Measurements from ENCODE around the gene RIMBP2.

The RIMBP2 gene

DNA sequence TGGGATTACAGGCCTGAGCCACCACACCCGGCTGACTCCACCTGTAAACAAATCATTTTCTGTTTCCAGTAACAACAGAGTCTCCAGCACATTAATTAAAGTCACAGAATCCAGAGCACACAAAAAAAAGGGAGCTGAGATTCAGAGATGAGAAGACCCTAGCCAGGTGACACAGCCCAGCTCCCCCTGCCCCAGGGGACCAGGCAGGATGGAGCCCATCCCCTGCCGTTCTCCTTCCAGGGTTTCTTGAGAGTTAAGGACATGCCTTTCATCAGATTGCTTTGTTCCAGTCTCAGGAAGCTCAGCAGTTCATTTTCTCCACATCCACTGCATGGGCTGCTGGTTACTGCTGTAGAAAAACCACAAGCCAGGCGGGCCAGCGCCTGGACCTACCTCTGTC, 81.2 kb downstream of the RIMBP2 start:
- DNase-seq = no peak

DNA sequence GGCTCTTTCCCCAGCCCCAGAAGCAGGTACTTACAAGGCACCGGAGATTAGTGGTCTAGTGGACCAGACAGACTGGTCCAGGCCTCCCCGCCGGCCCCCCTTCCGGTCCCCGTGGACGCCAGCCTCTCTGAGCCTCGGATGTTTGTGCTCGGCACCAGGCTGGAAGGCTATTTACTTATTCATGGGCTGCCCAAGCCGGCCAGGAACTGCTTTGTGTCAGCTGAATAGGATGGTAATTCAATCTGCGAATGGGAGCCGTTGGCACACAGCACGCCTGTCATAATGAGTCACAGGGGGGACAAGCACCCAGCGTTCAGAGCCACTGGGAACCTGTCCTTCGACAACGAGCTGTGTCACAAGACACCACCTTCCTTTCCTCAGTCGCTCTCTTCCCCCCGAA, 82.3 kb downstream of the RIMBP2 start:
- peak in 47 of 56 donors; percentile 3 to 78 (median 45) for DNase-seq

DNA sequence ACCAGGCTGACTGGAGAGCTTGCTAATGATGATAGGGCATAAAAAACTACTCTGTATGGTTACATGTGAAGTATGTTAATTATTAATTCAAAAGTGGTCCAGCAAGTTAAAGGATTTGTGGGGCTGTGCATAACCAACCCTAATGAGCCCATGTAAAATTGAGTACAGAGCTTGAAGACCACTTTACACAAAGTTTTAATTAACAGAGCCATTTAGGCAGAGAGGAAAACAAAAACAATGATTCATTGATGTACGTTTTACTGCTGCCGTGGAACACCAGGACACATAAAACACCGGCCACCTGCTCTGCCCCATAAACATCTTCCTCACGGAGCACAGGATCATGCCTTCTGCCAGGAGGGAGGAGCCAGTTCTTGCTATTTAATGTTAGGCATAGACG, 83.5 kb downstream of the RIMBP2 start:
- DNase-seq = no peak

DNA sequence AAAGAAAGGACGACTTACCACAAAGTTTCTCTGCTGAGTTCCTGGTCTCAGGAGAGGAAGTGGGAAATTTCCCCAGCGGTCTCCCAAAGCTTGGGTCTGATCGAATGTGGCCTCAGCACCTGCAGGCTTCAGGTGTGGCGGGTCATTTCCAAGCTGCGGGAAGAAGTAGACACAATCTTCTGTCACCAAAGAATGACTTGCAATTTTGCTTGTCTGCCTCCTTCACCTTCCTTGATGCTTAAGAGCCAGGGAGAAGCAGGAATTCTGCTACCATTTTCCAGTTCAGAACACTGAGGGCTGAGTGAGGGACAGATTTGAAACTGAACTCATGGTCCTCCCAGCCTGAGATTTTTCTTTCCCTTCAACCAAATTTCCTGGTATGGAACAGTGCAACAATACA, 87.8 kb downstream of the RIMBP2 start:
- DNase-seq = no peak

DNA sequence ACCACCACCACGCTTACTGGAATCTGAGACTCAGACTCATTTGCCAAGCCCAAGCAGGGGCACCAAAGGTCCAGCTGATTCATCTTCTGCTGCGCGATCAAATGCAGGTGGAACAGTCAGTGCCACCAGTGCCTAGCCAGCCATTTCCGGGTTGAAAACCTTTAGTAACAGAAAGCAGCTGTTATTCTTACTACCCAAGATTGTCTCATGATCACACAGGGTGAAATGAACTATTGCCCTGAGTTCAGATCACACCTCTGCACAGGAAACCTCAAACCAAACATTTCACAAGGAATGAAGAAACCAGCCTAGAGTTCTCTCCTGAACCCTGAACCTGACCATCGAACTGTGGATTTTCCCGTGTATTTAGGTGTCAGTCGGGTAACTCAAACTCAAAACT, 88.9 kb downstream of the RIMBP2 start:
- no peak for DNase-seq

DNA sequence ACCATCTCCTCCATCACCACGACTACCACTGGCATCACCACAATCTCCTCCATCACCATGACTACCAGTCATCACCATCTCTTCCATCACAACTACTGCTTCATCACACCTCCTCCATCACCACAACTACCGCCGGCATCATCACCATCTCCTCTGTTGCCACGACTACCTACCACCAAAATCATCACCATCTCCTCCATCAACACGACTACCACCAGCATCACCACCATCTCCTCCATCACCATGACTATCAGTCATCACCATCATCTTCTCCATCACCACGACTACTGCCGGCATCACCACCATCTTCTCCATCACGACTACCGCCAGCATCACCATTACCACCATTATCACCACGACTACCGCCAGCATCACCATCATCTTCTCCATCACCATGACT, 89.5 kb downstream of the RIMBP2 start:
- no peak for DNase-seq

DNA sequence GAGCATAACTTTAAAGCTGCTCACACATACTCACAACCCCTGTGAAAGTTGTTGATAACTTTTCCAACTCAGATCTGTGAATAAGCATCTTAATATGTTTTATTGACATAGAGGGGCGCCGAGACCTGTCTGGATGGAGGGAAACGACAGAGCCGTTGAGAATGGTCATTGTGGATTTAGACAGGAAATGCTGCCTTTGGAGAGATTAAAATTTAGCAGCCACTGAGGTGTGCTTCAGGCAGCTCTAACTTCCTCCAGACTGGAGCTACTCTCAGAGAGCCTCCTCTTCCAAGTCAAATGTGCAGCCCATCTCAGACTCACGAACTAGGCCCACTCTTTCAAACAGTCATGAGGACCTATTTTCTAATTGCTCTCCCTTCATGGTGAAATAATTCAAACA, 90.9 kb downstream of the RIMBP2 start:
- DNase-seq = no peak

DNA sequence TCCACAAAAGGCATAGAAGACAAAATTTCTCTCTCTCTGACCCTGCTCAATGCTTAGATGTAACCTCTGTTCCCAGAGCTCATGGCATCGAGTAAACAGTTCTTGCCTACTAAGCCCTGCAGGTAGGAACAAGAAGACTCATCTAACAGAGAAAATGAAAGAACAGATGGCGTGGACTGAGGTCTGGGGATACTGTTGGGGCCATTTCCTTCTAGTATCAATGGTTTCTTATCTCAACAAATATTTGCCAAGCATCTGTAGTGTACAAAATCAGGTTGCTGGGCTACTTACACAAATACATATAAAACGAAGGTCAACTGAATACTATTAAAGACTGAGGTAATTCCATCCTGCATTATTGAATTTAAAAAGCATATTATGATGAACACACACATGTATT, 93.3 kb downstream of the RIMBP2 start:
- no peak for DNase-seq

DNA sequence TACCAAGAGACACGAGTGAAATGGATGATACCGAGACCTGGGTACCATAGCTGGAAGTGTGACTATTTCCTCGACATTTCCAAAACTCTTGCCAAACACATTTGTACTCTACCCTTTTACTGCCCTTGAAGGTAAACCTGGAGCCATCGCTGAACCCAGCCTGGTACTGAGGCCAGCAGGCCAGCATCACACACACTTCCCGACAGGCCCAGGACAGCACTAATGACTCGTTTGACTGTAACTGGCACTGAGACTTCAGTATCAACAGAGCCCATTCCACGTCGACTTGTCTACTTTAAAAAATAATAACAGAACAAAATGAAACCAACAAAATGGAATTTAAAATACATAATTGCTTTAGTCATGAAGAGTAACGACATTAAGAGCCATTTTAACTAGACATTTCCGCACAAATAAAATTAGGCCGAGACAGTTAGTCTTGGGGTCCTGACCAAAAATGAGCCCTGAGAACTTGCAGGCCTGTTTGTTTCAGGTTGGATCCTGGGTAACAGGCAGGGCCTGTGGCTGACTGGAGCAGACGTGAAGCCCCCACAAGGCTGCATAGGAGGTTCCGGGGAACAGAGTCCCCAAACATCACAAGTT, 94.3 kb downstream of the RIMBP2 start:
- no peak for DNase-seq

DNA sequence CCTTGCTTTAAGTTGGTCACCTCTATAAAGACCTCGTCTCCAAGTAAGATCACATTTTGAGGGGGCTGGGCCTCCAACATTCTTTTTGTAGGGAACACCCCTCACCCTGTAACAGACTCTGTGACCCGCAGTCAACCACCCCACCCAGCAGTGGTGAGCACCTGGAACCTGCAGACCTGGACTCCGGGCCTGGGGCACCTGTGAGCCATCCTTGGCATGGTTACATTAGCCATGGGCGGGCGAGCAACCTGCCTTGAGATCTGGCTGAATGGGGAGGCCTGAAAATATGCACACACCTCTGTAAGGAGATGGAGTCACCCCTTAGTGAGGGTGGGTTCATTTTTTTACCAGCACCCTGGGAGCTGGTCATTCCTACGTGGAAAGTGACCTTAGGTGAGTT, 95.3 kb downstream of the RIMBP2 start:
- DNase-seq = no peak

DNA sequence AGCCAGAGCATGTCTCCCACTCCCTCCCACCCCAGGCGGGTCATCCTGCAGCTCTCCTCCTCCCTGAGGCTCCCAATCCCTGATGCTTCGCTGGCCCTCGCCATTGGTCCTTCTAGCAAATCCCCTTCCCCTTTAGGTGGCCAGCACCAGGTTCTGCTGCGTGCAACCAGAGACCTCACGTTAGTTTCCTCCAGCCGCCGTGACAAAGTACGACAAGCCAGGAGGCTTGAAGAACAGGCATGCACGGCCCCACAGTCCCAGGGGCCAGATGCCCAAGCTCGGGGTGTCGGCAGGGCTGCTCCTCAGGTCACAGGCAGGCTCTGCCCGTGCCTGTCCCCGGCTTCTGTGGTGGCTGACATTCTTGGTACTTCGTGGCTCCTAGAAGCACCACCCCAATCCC, 95.8 kb downstream of the RIMBP2 start:
- DNase-seq = no peak

DNA sequence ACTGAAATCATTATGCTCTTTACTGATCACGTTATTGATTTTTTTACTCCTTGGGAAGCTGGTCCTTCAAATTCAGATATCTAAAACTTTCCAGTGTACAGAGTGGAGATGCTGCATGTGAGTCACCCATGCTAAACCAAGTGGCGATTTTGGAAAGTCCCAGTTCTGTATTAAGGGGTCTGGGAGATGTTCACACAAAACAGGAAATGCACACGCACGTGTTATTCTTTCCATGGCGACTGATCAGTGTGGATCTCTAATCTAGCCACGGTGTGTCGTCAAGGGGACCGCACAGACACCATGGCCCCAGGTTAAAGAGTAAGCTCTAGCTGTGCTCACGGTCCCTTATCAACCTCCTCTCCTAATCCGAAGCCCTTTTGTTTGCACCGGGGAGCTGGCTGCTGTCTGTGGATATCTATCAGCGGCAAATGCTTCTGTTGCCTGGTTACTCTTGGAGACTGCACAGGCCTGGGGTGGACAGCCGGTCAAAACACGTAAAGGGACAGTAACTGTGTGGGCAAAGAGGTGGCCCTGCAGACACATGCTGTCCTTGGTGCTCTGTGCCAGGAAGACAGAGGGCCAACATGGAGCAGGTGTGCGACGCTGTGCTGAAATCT, 96.6 kb downstream of the RIMBP2 start:
- DNase-seq = no peak

DNA sequence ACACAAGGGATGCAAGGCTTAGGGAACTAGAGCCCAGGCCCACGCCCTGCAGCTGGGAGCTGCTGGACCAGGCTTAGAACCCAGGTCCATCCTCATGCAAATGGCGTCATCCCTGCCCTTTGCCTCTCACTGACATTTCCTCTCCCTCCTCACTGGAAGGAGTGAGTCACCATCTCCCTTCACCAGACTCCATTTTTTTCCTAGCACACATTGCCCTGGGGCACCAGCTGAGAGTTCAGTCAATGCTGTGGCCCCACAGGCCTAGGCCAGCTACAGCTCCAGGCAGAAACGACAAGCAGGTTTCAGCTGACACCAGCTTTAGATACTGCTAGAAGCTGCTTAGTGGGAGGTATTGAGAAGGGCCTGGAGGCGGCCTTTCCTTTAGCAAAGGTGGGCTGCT, 98.9 kb downstream of the RIMBP2 start:
- DNase-seq = no peak

DNA sequence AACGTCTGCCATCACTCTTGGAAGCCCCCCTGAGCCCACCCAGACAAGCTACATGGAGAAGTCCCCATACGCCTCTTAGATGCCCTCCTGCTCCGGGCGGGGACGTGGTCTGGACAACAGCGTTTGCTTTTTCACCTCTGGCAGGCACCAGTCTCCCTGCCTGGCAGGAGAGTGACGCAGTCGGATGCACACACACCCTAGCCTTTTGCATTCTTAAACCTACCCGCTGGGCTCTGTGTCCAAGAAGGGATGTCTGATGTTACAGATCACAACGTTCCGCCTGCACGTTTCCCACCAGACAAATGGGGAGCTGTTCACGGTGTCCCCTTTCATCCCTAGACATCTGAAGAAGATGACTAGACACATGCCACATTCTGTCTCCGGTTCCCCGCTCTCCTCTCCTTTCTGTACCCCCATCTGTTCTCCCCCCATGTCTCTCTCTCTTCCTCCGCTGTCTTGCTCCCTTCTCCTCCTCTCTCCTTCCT, 100.2 kb downstream of the RIMBP2 start:
- DNase-seq = no peak

DNA sequence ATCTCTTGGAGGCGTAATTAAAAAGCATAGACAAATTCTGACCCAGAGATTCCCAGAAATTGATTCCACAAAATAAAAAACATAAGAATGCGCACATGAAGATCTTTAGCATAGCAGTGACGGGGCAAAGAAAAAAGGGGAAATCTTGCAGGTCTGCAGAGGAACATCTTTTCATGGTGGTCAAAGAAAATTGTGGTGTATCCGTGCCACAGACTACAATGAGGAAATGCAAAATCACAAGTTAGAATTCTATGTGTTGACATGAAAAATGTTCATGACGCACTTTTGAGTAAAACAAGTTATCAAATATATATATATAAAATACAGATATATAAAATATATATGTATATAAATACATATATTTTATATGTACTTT, 101.6 kb downstream of the RIMBP2 start:
- DNase-seq = no peak

DNA sequence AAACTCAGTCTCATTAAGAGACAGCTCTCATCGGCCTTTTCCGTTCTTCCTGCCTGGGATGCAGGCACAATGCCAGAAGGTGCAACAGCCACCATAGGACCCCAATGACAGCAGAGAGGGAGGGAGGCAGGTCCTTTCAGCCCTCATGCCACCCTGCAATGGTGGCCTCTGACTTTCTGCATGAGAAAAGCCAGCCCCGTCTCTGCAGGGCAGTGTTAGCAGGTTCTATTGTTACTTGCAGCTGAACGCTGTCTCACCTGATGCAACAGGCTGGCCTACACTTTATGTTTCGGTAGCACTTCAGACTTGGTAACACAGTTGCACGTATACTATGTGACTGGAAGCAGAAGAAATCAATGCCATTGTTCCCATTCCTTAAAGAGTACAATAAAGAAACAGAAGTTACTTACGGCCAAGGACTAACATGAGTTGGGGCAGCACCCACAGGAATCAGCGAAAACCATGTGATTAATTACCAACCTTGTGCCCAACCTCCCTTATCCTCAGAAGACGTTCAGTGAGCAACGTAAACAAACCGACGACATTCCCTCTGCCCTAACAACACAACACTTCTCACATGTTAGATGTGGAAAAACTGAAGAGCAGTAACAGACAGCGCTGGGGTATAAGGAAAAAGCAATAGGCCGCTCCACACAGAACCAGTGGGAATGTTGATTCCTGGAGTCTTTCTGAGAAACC, 102.1 kb downstream of the RIMBP2 start:
- no peak for DNase-seq

DNA sequence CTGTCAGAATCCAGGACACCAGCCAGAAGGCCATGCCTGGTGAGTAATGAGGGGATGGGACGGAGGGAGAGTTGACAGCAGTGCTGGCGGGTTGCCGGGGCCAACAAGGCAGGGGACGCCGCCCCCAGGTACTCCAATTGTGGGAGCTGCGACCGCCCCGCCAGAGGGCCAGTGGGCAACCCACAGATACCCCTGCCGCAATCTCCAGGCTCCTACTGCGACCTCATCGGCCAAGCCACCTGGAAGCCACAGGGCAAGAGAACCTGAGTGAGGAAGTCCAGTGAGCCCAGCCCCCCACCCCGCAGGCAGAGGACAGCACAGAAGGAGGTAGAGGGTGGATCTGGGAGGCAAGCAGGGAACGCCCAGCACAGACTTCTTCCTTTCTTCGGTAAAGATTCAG, 103.0 kb downstream of the RIMBP2 start:
- DNase-seq = no peak

DNA sequence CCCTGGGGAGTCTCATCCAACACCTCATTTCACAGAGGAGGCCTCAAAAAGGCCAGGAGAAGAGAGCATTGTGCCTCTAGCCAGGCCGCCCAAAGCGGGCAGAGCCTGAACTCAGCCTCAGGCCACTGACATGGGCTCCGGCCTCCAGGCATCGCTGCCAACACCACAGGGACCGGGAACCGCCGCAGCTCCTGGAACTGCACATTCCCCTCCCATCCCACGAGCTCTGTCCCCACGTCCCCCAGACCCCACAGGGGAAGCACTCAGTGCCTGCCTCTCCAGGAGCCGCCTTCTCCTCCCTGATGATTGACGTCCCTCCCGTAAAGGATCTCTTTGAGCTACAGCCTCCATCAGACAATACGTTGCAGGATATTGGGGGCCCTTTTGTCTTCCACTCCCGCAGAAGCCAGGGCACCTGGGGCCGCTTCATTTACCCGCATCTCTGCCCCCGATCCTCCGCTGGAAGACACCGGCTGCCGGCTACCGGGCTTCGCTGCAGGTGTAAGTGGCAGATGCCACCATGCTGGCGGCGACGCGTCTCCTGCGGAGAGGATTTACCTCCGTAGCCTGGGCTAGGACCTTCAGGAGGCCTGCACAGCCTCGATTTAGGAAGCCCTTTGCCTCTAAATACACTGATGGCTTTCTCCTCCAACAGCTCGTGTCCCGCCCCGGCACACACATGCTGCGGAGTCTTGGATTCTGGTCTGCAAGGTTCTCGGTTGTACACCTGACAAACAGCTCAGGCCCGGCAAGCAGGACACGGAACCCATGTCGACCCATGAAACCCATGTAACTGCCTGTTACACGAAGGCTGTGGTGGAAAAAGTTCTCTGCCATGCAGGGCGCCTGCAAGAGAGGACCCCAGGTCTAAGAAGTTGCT, 104.8 kb downstream of the RIMBP2 start:
- DNase-seq = no peak

DNA sequence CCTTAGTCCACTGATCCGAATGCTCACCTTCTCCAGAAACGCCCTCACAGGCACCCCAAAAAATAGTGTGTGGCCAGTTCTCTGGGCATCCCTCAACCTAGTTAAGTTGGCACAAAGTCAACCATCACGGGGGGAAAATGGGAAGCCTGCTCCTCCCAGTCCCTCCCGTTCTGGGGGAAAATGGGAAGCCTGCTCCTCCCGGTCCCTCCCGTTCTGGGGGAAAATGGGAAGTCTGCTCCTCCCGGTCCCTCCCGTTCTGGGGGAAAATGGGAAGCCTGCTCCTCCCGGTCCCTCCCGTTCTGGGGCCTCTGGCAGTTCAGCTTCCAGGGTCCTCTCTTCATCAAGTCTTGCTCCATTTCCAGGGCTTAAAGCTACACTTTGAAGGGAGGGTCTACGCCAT, 106.1 kb downstream of the RIMBP2 start:
- DNase-seq = no peak

DNA sequence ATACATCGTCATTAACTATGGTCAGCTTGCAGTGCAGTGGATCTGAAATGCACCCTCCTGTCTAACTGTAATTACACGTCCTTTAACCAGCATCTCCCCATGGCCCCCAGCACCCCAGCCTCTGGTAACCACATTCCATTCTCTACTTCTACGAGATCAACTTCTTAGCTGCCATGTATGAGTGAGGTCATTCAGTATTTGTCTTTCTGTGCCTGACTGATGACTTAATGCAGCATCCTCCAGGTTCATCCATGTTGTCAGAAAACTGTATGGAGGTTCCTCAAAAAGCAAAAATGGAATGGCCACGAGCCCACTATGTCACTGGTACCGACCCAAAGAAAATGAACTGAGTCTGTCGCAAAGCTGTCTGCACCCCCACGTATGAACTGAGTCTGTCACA, 107.3 kb downstream of the RIMBP2 start:
- DNase-seq = no peak

DNA sequence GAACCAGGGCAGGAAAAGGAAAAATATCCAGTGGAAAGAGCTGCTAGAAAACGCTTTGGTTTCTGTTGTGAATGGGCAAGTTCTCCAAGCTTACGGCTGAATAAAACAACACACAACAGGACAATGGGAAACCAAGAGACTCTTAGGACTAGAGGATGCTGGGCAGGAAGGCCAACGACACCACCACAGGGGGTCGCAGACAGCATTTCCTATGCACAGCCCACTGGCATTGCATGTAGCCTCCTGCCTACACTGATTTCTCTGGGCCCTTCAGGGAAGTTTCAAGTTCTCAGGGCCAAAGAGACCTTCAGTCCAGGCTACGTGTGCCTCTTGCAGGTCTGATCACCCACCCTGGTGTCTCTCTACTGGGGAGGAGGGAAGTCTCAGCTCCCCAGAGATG, 108.0 kb downstream of the RIMBP2 start:
- DNase-seq = no peak

DNA sequence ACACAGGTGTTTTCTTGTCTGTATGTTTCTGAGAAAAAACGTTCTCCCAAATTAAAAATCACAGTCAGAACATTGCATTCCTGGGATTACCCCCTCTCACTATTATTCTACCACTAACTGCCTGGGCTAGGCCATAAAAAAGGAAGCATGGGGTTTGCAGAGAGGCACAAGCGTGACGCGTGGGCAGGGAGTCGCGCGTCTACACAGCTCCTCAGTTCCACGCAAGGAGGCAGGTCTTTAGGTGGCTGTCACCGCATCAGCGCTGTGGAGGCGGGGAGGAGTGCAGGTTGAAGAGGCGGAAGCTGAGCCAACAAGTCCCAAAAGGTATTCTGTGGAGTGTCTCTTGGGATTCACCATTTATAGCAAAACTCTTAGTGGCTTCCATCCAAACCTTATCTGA, 109.9 kb downstream of the RIMBP2 start:
- DNase-seq = peak in 7 of 56 donors; percentile 2 to 22 (median 6)

All from amygdala (tissue), 56 donors.